GM10847 (cell line): ENCODE data around the gene NID2.

Experiments used
- POLR2A ChIP-seq: IDR thresholded peaks from 2 replicates; pipeline ENCODE4 v1.6.1; 2011; ENCODE audit not compliant: insufficient read length; ENCODE audit errors: extremely low read depth

The NID2 gene

DNA sequence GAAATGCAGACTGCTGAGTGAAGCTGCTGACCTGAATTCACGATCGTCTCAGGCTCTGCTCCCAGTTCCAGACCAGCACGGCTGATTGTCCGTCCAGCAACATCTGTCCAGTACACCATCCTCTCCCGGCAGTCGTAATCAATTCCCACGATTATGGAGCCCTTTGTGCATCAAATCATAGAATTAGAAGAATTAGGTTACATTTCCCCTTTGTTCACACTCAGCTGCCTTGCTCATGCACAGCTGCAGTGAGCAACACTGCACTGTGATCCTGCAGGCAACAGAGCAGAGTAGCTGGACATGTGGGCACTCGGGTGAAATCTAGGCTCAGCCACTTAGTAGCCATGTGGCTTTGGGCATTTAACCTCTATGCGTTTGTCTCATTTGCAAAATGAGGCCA lies 57.3 kb downstream of the NID2 start:
- no peak for TF ChIP-seq POLR2A

GRCh38 chr14:52010173-52010693 lies 58.6 kb downstream of the NID2 start:
- TF ChIP-seq POLR2A, result no peak

GRCh38 chr14:52008136-52008535 lies 60.7 kb downstream of the NID2 start:
- TF ChIP-seq POLR2A, result no peak

GRCh38 chr14:52007637-52008036 lies 61.2 kb downstream of the NID2 start:
- no peak for TF ChIP-seq POLR2A

GRCh38 chr14:52007211-52007610 lies 61.6 kb downstream of the NID2 start:
- no peak for TF ChIP-seq POLR2A

GRCh38 chr14:52006361-52006760 lies 62.5 kb downstream of the NID2 start:
- TF ChIP-seq POLR2A, result no peak

DNA sequence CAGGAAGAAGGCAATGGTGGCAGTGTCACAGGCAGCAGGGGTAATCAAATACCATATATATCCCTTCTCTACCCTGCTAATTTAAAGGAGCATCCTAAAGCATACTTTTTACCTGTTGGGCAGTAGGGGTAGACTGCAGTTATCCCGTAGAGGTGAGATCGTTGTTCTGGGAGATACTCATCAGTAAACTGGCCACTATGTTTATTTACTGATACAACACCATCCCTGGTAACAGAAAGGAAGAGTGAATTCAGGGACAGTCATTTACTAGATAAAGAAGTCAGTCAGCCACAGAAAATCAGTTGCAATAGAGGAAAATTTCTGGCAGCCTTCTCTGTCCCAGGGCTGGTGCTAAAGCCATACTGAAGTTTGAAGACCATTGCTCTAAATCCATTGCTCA lies 63.2 kb downstream of the NID2 start:
- no peak for TF ChIP-seq POLR2A

DNA sequence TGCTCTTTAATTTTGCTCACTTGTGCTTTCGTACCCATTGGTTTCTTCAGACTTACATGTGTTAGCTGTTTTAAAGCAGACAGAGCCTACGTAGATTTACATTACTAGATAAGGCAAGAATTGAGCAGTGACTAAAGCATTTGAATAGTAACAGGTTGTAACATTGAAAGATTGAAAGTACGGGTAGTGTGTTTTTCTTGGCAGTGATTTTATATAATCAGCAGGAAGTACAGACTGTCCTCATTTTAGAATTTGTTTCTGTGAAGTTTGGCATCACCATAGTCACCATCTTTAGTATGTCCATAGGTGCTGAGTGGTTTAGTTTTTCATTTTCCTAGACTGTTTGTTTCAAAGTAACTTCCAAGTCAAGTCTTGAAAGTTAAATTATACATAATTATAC lies 65.5 kb downstream of the NID2 start:
- no peak for TF ChIP-seq POLR2A

- TF ChIP-seq POLR2A, result no peak
These were observed 66.3 kb downstream of the NID2 start for GRCh38 chr14:52002542-52002941.

- TF ChIP-seq POLR2A, result no peak
These were observed 68.2 kb downstream of the NID2 start for GRCh38 chr14:52000696-52001095.

DNA sequence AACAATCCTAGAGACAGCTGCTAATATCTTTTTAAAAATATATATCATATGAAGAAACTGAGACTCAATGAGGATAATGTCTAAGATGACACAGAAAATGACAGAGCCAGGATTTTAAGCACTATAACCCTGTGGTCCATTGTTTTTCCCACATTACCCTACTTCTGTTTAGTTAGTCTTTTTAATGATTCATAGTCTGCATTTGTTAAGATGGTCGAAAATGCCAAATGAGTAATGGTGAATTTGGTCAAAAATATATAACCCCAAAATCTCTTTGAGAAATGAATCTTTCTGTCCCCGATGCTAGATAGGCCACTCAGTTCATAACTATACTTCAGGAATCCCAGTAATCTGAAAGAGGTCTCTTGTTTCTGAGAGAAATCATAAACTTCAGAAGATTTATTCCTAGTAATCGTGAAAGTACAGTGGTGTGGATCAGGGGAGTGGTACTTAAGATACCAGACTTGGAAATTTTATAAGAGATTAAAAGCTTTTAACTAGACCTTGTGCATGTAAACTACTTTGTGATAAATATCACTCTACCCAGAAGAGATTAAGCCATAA lies 68.8 kb downstream of the NID2 start:
- TF ChIP-seq POLR2A, result no peak

- no peak for TF ChIP-seq POLR2A
These were observed 69.8 kb downstream of the NID2 start for GRCh38 chr14:51999084-51999483.

DNA sequence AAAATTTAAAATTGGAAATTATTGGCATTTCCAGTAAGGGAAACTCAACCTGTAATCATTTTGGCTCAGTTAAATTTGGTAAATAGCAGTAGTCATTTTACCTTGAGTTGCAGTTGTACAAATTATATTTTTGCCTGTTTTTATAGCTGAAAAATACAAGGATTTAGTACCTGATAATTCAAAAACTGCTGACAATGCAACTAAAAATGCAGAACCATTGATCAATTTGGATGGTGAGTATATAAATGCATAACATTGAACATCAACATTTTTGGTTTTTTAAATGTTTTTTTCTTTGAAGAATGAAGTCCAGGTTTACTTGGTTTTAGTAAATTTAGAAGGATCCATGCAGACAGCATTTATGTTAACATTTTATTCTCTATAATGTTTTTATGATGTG lies 70.5 kb downstream of the NID2 start:
- no peak for TF ChIP-seq POLR2A

DNA sequence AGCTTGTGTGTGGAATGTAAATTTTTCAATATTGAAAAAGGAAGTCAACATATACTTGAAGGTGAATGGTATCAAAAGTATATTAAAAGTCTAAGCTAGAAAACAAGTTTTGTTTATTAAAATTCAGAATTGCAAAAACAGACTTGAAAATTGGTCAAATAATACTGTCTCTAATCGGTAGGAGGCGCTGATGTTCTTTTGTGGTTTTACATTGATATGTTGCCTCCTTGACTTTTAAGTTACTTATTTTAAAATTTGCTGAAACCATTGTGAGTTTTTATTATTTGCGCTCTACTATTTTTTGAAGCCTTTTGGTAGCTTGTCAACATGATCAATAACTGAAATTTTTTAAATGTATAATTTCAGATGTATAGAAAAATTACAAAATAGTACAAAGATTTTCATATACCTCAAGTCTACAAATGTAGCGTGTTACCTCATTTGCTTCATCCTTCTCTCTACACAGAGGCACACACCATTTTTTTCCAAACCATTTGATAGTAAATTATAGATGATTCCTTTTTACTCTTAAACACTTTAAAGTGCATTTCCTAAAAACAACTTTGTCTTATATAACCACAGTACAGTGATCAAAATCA lies 72.6 kb downstream of the NID2 start:
- no peak for TF ChIP-seq POLR2A

GRCh38 chr14:51993285-51993920 lies 75.5 kb downstream of the NID2 start:
- TF ChIP-seq POLR2A, result no peak

GRCh38 chr14:51990488-51990887 lies 78.4 kb downstream of the NID2 start:
- TF ChIP-seq POLR2A, result no peak
